ENCODE measurements around the gene GFAP.

DNA sequence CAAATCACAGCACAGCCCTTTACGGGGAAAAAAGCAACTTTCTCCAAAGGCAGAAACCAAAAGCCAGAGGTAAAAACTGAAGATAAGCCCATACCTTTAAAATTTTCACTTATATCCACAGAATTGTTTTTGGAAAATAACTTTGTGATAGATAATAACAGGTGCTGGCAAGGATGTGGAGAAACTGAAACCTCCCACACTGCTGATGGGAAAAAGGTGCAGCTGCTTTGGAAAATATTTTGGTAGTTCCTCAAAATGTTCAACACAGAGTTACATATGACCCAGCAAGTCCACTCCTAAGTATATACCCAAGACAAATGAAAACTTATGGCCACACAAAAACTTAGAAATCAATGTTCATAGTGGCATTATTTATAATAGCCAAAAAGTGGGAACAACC, 28.3 kb downstream of the GFAP start:
- TF ChIP-seq POLR2AphosphoS5 (IDR thresholded peaks at IDR 0.05; ENCODE audit: borderline replicate concordance, low read depth, low read length): no peak
- no peak for TF ChIP-seq EZH2 (IDR thresholded peaks at IDR 0.05)
- no peak for TF ChIP-seq FOXP2 (optimal IDR thresholded peaks at IDR 0.05; ENCODE audit: control extremely low read depth, extremely low read length, insufficient read depth)
